T-cell (primary cell): ENCODE results near the gene SIRT6. TPM values are rescaled to one million over a fixed set of nuclear protein-coding genes. Genes with fewer than 3 reads are reported as not detected.

ENCODE experiments used
- ATAC-seq, 4 experiments: fragments of 200-7000 bp in 3 of 4; fragments of 150-1000 bp in 1 of 4; cut with Tn5 transposase; replicated peaks in 1 of 4; 1 replicate in 3 of 4; 2 replicates in 1 of 4; pipeline ENCODE4 v1.10.0; 2021; ENCODE audit warnings: moderate library complexity in 3 of 4, mild to moderate bottlenecking in 2 of 4, moderate number of reproducible peaks in 1 of 4
- CTCF ChIA-PET, 2 donors: fragments of 300-600 bp; sonication (Branson Sonifier 250); formaldehyde crosslinking; loops; one replicate each; lab custom pipeline; 2022; ENCODE audit warnings: antibody characterized with exemption in 2 of 2; lab: Charles Lee
- POLR2A ChIA-PET, 2 donors: fragments of 300-600 bp; sonication (Branson Sonifier 250); formaldehyde crosslinking; loops; one replicate each; lab custom pipeline; 2022; ENCODE audit warnings: antibody characterized with exemption in 2 of 2; lab: Charles Lee
- DNase-seq, 35 experiments: peaks; one replicate each; pipeline versions ENCODE4 v3.0.0 to v3.0.0-alpha.2; 2013 to 2023
- H3K27ac ChIP-seq: one replicate; pipeline ENCODE4 v1.5.1; 2013; ENCODE audit warnings: low read length
- H3K27me3 ChIP-seq, 2 experiments: replicated peaks in 1 of 2; 1 replicate in 1 of 2; 2 replicates in 1 of 2; pipeline versions ENCODE4 v1.6.1 to v1.7.0; 2013; ENCODE audit warnings: low read length in 1 of 2, mixed read lengths in 1 of 2; ENCODE audit not compliant: control insufficient read depth in 2 of 2, insufficient read depth in 2 of 2; ENCODE audit errors: extremely low read depth in 1 of 2
- H3K36me3 ChIP-seq, 2 donors: 1 replicate in 1 of 2; 2 replicates in 1 of 2; pipeline versions ENCODE4 v1.6.1 to v1.7.0; 2013; ENCODE audit warnings: low read length in 1 of 2; ENCODE audit not compliant: control insufficient read depth in 2 of 2, insufficient read depth in 1 of 2; ENCODE audit errors: extremely low read depth in 1 of 2
- H3K4me1 ChIP-seq, 2 experiments: 1 replicate in 1 of 2; 2 replicates in 1 of 2; pipeline versions ENCODE4 v1.6.1 to v1.7.0; 2013; ENCODE audit warnings: low read length in 2 of 2, mixed read lengths in 1 of 2; ENCODE audit not compliant: insufficient read depth in 2 of 2, control insufficient read depth in 1 of 2; ENCODE audit errors: extremely low read depth in 1 of 2
- H3K4me3 ChIP-seq, 2 donors: 1 replicate in 1 of 2; 2 replicates in 1 of 2; pipeline versions ENCODE4 v1.5.1 to v1.7.0; 2013; ENCODE audit warnings: mild to moderate bottlenecking in 2 of 2, low read length in 1 of 2, moderate library complexity in 1 of 2; ENCODE audit not compliant: control insufficient read depth in 1 of 2; ENCODE audit errors: extremely low read depth in 1 of 2
- H3K9me3 ChIP-seq: 2 replicates; pipeline ENCODE4 v1.7.0; 2013
- H3K27ac Mint-ChIP-seq, 2 donors: one replicate each; pipeline ENCODE4 v1.8.0; 2020 to 2021; ENCODE audit warnings: mild to moderate bottlenecking in 2 of 2, mixed read lengths in 2 of 2
- H3K27me3 Mint-ChIP-seq, 2 donors: one replicate each; pipeline ENCODE4 v1.8.0; 2021 to 2022; ENCODE audit warnings: mixed read lengths in 2 of 2
- H3K36me3 Mint-ChIP-seq: one replicate; pipeline ENCODE4 v1.8.0; 2021; ENCODE audit warnings: mixed read lengths
- H3K4me1 Mint-ChIP-seq, 3 donors: one replicate each; pipeline ENCODE4 v1.8.0; 2020 to 2022; ENCODE audit warnings: mixed read lengths in 3 of 3, mild to moderate bottlenecking in 1 of 3
- H3K4me3 Mint-ChIP-seq, 3 donors: one replicate each; pipeline ENCODE4 v1.8.0; 2020 to 2022; ENCODE audit warnings: mild to moderate bottlenecking in 3 of 3, mixed read lengths in 3 of 3, moderate library complexity in 3 of 3
- H3K9me3 Mint-ChIP-seq, 3 donors: one replicate each; pipeline ENCODE4 v1.8.0; 2020 to 2022; ENCODE audit warnings: mixed read lengths in 3 of 3
- WGBS: methylation state at CpG from one replicate; pipeline ENCODE4 v1.1.5; 2013; ENCODE audit warnings: missing lambda C conversion rate; ENCODE audit not compliant: insufficient coverage; 5-methylcytosine and 5-hydroxymethylcytosine counted together
- total RNA-seq, 35 experiments: library from RNA in 6 of 35; stranded (reverse) in 6 of 35; fragments of 120-200 nt in 1 of 35; gene quantifications; one replicate each; pipeline versions ENCODE4 v1.2.1 to v1.2.4 and lab custom pipeline; 2013 to 2026

The SIRT6 gene
- total RNA-seq, 5 donors from 2014 or later (not counting 1 experiment from before 2014, with no cell fraction given): 19.9 to 35.7 (median 30.0) TPM

GRCh38 chr19:4157164-4157563, 25.2 kb downstream of the SIRT6 start:
- WGBS: 72% methylated on average over 6 of the region's 6 CpGs
- H3K9me3 Mint-ChIP-seq: no peaks in the 10 kb centered on the region
- Histone ChIP-seq H3K4me1 (peaks cover 0 to 9% of the 10 kb centered on the region in 2 experiments), H3K27ac (no peak overlapping the region), H3K4me3 (no peak overlapping the region), H3K9me3 (no peaks in the 10 kb centered on the region), H3K36me3 (no peaks in the 10 kb centered on the region), H3K27me3 (peaks cover 0 to 20% of the 10 kb centered on the region in 2 experiments)
- ChIA-PET POLR2A (no interaction called here), CTCF (no interaction called here)
- peaks cover 0 to 9% (median 4%) of the 10 kb centered on the region in 3 donors for H3K4me1 Mint-ChIP-seq
- H3K27me3 Mint-ChIP-seq: peaks cover 4% of the 10 kb centered on the region in 2 donors
- H3K36me3 Mint-ChIP-seq: no peaks in the 10 kb centered on the region
- H3K27ac Mint-ChIP-seq: no peak overlapping the region
- H3K4me3 Mint-ChIP-seq: no peak overlapping the region
- no peak for DNase-seq
- no peak for ATAC-seq

GRCh38 chr19:4154571-4155312, 27.6 kb downstream of the SIRT6 start:
- POLR2A ChIA-PET: no interaction called here
- Histone ChIP-seq H3K27me3 (peaks cover 0 to 23% of the 10 kb centered on the region in 2 experiments), H3K9me3 (no peaks in the 10 kb centered on the region), H3K4me1 (peaks cover 0 to 9% of the 10 kb centered on the region in 2 experiments), H3K36me3 (no peaks in the 10 kb centered on the region), H3K4me3 (no peak overlapping the region), H3K27ac (no peak overlapping the region)
- no peak overlapping the region for H3K4me3 Mint-ChIP-seq
- ATAC-seq (no peak), DNase-seq (no peak)
- no peak overlapping the region for H3K27ac Mint-ChIP-seq
- H3K27me3 Mint-ChIP-seq: peaks cover 4 to 7% of the 10 kb centered on the region in 2 donors
- no peaks in the 10 kb centered on the region for H3K9me3 Mint-ChIP-seq
- no peaks in the 10 kb centered on the region for H3K36me3 Mint-ChIP-seq
- H3K4me1 Mint-ChIP-seq: peaks cover 0 to 9% (median 4%) of the 10 kb centered on the region in 3 donors
- CTCF ChIA-PET: no interaction called here
- WGBS: 79% methylated on average over 20 of the region's 21 CpGs

GRCh38 chr19:4152241-4152998, 29.9 kb downstream of the SIRT6 start:
- ChIA-PET CTCF (no interaction called here), POLR2A (no interaction called here)
- Mint-ChIP-seq H3K4me1 (peaks cover 0 to 9% (median 4%) of the 10 kb centered on the region in 3 donors), H3K36me3 (no peaks in the 10 kb centered on the region), H3K27ac (no peak overlapping the region), H3K4me3 (no peak overlapping the region), H3K27me3 (peaks cover 7 to 14% of the 10 kb centered on the region in 2 donors), H3K9me3 (no peaks in the 10 kb centered on the region)
- DNase-seq (no peak), ATAC-seq (no peak)
- Histone ChIP-seq H3K4me3 (no peak overlapping the region), H3K27me3 (peaks cover 0 to 28% of the 10 kb centered on the region in 2 experiments), H3K36me3 (no peaks in the 10 kb centered on the region), H3K27ac (no peak overlapping the region), H3K4me1 (peaks cover 0 to 9% of the 10 kb centered on the region in 2 experiments), H3K9me3 (no peaks in the 10 kb centered on the region)
- WGBS: 83% methylated on average over 6 of the region's 10 CpGs

DNA sequence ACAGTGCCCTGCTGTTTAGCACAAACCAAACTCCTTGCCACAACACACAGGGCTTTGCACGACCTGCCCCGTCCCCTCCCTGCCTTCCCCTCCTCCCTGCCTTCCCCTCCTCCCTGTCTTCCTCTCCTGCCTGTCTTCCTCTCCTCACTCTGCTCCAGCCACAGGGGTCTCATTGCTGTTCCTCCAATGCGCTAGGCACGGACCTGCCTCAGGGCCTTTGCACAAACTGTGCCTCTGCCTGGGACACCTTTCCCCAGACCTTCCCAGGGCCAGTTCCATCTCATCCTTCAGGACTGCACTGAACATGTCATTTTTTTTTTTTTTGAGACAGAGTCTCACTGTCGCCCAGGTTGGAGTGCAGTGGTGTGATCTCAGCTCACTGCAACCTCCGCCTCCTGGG, 30.7 kb downstream of the SIRT6 start:
- ChIA-PET POLR2A (no interaction called here), CTCF (no interaction called here)
- ATAC-seq: no peak

GRCh38 chr19:4149518-4150288, 32.7 kb downstream of the SIRT6 start:
- ATAC-seq: no peak
- Mint-ChIP-seq H3K27ac (no peak overlapping the region), H3K4me3 (no peak overlapping the region), H3K4me1 (peaks cover 0 to 9% (median 4%) of the 10 kb centered on the region in 3 donors), H3K9me3 (no peaks in the 10 kb centered on the region), H3K27me3 (peaks cover 10 to 23% of the 10 kb centered on the region in 2 donors), H3K36me3 (no peaks in the 10 kb centered on the region)
- CTCF ChIA-PET: no interaction called here
- H3K36me3 ChIP-seq: no peaks in the 10 kb centered on the region
- H3K27ac ChIP-seq: no peak overlapping the region
- POLR2A ChIA-PET: no interaction called here
- no peak for DNase-seq
- H3K4me3 ChIP-seq: no peak overlapping the region
- H3K4me1 ChIP-seq: peaks cover 0 to 9% of the 10 kb centered on the region in 2 experiments
- H3K27me3 ChIP-seq: peaks cover 0 to 45% of the 10 kb centered on the region in 2 experiments
- H3K9me3 ChIP-seq: no peaks in the 10 kb centered on the region
- 94% methylated on average over 6 of the region's 17 CpGs for WGBS

More for the DNA sequence above, 30.7 kb downstream of the SIRT6 start:
- no peak overlapping the region for H3K27ac Mint-ChIP-seq
- no peak for DNase-seq
- H3K9me3 Mint-ChIP-seq: no peaks in the 10 kb centered on the region
- H3K27me3 Mint-ChIP-seq: peaks cover 10 to 16% of the 10 kb centered on the region in 2 donors
- WGBS: 60% methylated on average over 3 of the region's 6 CpGs
- no peaks in the 10 kb centered on the region for H3K9me3 ChIP-seq
- H3K36me3 ChIP-seq: no peaks in the 10 kb centered on the region
- peaks cover 0 to 9% (median 4%) of the 10 kb centered on the region in 3 donors for H3K4me1 Mint-ChIP-seq
- peaks cover 0 to 9% of the 10 kb centered on the region in 2 experiments for H3K4me1 ChIP-seq
- no peak overlapping the region for H3K4me3 ChIP-seq
- H3K27me3 ChIP-seq: peaks cover 0 to 30% of the 10 kb centered on the region in 2 experiments
- H3K27ac ChIP-seq: no peak overlapping the region
- no peaks in the 10 kb centered on the region for H3K36me3 Mint-ChIP-seq
- no peak overlapping the region for H3K4me3 Mint-ChIP-seq

DNA sequence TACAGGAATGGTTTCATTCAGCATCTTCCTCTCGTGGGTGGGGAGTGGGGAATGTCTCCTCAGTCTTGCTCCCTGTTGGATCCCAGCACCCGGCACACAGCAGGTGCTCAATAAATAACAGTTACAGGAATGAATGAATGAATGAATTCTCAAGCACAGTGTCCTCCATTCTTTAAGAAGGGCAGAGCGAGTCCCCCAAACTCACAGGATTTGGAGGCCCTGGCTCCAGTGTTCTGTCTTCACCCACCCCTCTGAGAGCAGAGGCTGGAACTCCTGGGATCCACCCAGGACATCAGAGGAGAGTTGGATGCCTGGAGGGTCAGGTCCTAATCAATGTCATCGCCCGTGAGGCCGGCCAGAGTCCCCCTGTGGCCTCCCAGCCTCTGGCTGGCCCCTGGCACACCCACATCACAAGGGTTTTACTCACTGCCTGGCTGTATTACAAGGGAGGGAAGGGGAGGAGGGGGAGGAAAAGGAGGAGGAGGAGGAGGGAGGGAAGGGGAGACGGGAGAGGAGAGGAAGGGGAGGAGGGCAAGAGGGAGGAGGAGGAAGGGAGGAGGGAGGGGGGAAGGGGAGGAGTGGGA, 37.6 kb downstream of the SIRT6 start:
- ChIA-PET POLR2A (no interaction called here), CTCF (no interaction called here)
- Mint-ChIP-seq H3K27ac (no peak overlapping the region), H3K27me3 (peaks cover 13 to 24% of the 10 kb centered on the region in 2 donors), H3K4me1 (peaks cover 8 to 9% (median 8%) of the 10 kb centered on the region in 3 donors), H3K4me3 (no peak overlapping the region), H3K9me3 (no peaks in the 10 kb centered on the region), H3K36me3 (no peaks in the 10 kb centered on the region)
- no peak for DNase-seq
- WGBS: 0% methylated on average over 1 of the region's 7 CpGs
- H3K4me1 ChIP-seq: peaks cover 2 to 9% of the 10 kb centered on the region in 2 experiments
- H3K27ac ChIP-seq: no peak overlapping the region
- H3K27me3 ChIP-seq: peaks cover 0 to 32% of the 10 kb centered on the region in 2 experiments
- no peak for ATAC-seq
- no peaks in the 10 kb centered on the region for H3K36me3 ChIP-seq
- H3K4me3 ChIP-seq: no peak overlapping the region
- H3K9me3 ChIP-seq: no peaks in the 10 kb centered on the region
